ENCODE results near the gene ZNF516. TPM values are rescaled to one million over a fixed set of nuclear protein-coding genes. Genes with fewer than 3 reads are reported as not detected.

The ZNF516 gene
- total RNA-seq, 2 donors from 2014 or later: 3.7 to 22.8 TPM

GRCh38 chr18:76499021-76499420 lies 4.0 kb upstream of the ZNF516 start:
- no peak overlapping the region for H3K27ac Mint-ChIP-seq
- no peaks in the 10 kb centered on the region for H3K36me3 Mint-ChIP-seq (ENCODE audit: low read depth)
- no peak overlapping the region for H3K4me3 Mint-ChIP-seq
- ATAC-seq (replicated peaks): no peak
- H3K4me1 Mint-ChIP-seq: no peaks in the 10 kb centered on the region
- H3K9me3 Mint-ChIP-seq: no peaks in the 10 kb centered on the region
- no peaks in the 10 kb centered on the region for H3K27me3 Mint-ChIP-seq

- Mint-ChIP-seq H3K27ac (no peak overlapping the region), H3K4me3 (no peak overlapping the region), H3K27me3 (no peaks in the 10 kb centered on the region), H3K4me1 (peaks cover 4% of the 10 kb centered on the region), H3K36me3 (ENCODE audit: low read depth) (no peaks in the 10 kb centered on the region), H3K9me3 (no peaks in the 10 kb centered on the region)
- no peak for ATAC-seq (replicated peaks)
Measured at GRCh38 chr18:76498064-76498463, 3.0 kb upstream of the ZNF516 start.

GRCh38 chr18:76497021-76497420 lies 2.0 kb upstream of the ZNF516 start:
- Mint-ChIP-seq H3K36me3 (ENCODE audit: low read depth) (peaks cover 9% of the 10 kb centered on the region), H3K4me1 (peaks cover 7% of the 10 kb centered on the region), H3K4me3 (no peak overlapping the region), H3K27me3 (no peaks in the 10 kb centered on the region), H3K27ac (no peak overlapping the region), H3K9me3 (no peaks in the 10 kb centered on the region)
- no peak for ATAC-seq (replicated peaks)

GRCh38 chr18:76496194-76496890 lies 1.3 kb upstream of the ZNF516 start:
- no peak for ATAC-seq (replicated peaks)
- peak overlapping the region; percentile 52 for H3K27ac Mint-ChIP-seq
- H3K4me1 Mint-ChIP-seq: peaks cover 8% of the 10 kb centered on the region
- no peaks in the 10 kb centered on the region for H3K27me3 Mint-ChIP-seq
- peak overlapping the region; percentile 80 for H3K4me3 Mint-ChIP-seq
- peaks cover 13% of the 10 kb centered on the region for H3K36me3 Mint-ChIP-seq (ENCODE audit: low read depth)
- H3K9me3 Mint-ChIP-seq: no peaks in the 10 kb centered on the region

GRCh38 chr18:76495435-76496193 lies 572 bp upstream of the ZNF516 start:
- Mint-ChIP-seq H3K36me3 (ENCODE audit: low read depth) (peaks cover 16% of the 10 kb centered on the region), H3K27ac (peak overlapping the region; percentile 69), H3K4me3 (peak overlapping the region; percentile 80), H3K4me1 (peaks cover 8% of the 10 kb centered on the region), H3K9me3 (no peaks in the 10 kb centered on the region), H3K27me3 (no peaks in the 10 kb centered on the region)
- peak; percentile 39 for ATAC-seq (replicated peaks)

- H3K27ac Mint-ChIP-seq: peak overlapping the region; percentile 81
- no peaks in the 10 kb centered on the region for H3K9me3 Mint-ChIP-seq
- peaks cover 18% of the 10 kb centered on the region for H3K36me3 Mint-ChIP-seq (ENCODE audit: low read depth)
- peak overlapping the region; percentile 89 for H3K4me3 Mint-ChIP-seq
- no peaks in the 10 kb centered on the region for H3K27me3 Mint-ChIP-seq
- peaks cover 8% of the 10 kb centered on the region for H3K4me1 Mint-ChIP-seq
- no peak for ATAC-seq (replicated peaks)
Measured at GRCh38 chr18:76494231-76495005, 624 bp downstream of the ZNF516 start.

GRCh38 chr18:76493213-76494161 lies 1.6 kb downstream of the ZNF516 start:
- no peaks in the 10 kb centered on the region for H3K27me3 Mint-ChIP-seq
- H3K9me3 Mint-ChIP-seq: no peaks in the 10 kb centered on the region
- peaks cover 18% of the 10 kb centered on the region for H3K36me3 Mint-ChIP-seq (ENCODE audit: low read depth)
- H3K4me1 Mint-ChIP-seq: peaks cover 8% of the 10 kb centered on the region
- H3K4me3 Mint-ChIP-seq: peak overlapping the region; percentile 89
- peak overlapping the region; percentile 81 for H3K27ac Mint-ChIP-seq
- ATAC-seq (replicated peaks): peak; percentile 19

GRCh38 chr18:76492669-76493212 lies 2.3 kb downstream of the ZNF516 start:
- H3K27ac Mint-ChIP-seq: peak overlapping the region; percentile 81
- H3K4me3 Mint-ChIP-seq: peak overlapping the region; percentile 89
- H3K4me1 Mint-ChIP-seq: peaks cover 8% of the 10 kb centered on the region
- H3K27me3 Mint-ChIP-seq: no peaks in the 10 kb centered on the region
- ATAC-seq (replicated peaks): peak; percentile 89
- H3K36me3 Mint-ChIP-seq (ENCODE audit: low read depth): peaks cover 18% of the 10 kb centered on the region
- H3K9me3 Mint-ChIP-seq: no peaks in the 10 kb centered on the region

- no peaks in the 10 kb centered on the region for H3K9me3 Mint-ChIP-seq
- H3K4me3 Mint-ChIP-seq: peak overlapping the region; percentile 89
- peak; percentile 25 for ATAC-seq (replicated peaks)
- peaks cover 18% of the 10 kb centered on the region for H3K36me3 Mint-ChIP-seq (ENCODE audit: low read depth)
- peak overlapping the region; percentile 81 for H3K27ac Mint-ChIP-seq
- no peaks in the 10 kb centered on the region for H3K27me3 Mint-ChIP-seq
- peaks cover 9% of the 10 kb centered on the region for H3K4me1 Mint-ChIP-seq
Measured at GRCh38 chr18:76491776-76492668, 3.0 kb downstream of the ZNF516 start.

GRCh38 chr18:76491473-76491775 lies 3.6 kb downstream of the ZNF516 start:
- Mint-ChIP-seq H3K27me3 (no peaks in the 10 kb centered on the region), H3K9me3 (no peaks in the 10 kb centered on the region), H3K27ac (peak overlapping the region; percentile 81), H3K4me3 (peak overlapping the region; percentile 89), H3K4me1 (peaks cover 15% of the 10 kb centered on the region), H3K36me3 (ENCODE audit: low read depth) (peaks cover 18% of the 10 kb centered on the region)
- ATAC-seq (replicated peaks): peak; percentile 2

GRCh38 chr18:76490670-76491472 lies 4.2 kb downstream of the ZNF516 start:
- Mint-ChIP-seq H3K4me1 (peaks cover 16% of the 10 kb centered on the region), H3K27me3 (no peaks in the 10 kb centered on the region), H3K36me3 (ENCODE audit: low read depth) (peaks cover 18% of the 10 kb centered on the region), H3K4me3 (peak overlapping the region; percentile 89), H3K9me3 (no peaks in the 10 kb centered on the region), H3K27ac (no peak overlapping the region)
- no peak for ATAC-seq (replicated peaks)

- no peak for ATAC-seq (replicated peaks)
- peak overlapping the region; percentile 89 for H3K4me3 Mint-ChIP-seq
Measured at GRCh38 chr18:76490033-76490432, 5.0 kb downstream of the ZNF516 start.

More at GRCh38 chr18:76490033-76490432, 5.0 kb downstream of the ZNF516 start:
- H3K27me3 Mint-ChIP-seq: no peaks in the 10 kb centered on the region
- H3K36me3 Mint-ChIP-seq (ENCODE audit: low read depth): peaks cover 18% of the 10 kb centered on the region
- H3K9me3 Mint-ChIP-seq: no peaks in the 10 kb centered on the region
- peaks cover 20% of the 10 kb centered on the region for H3K4me1 Mint-ChIP-seq
- H3K27ac Mint-ChIP-seq: no peak overlapping the region

Measured in activated T-helper 17 cell treated with anti-CD3 and anti-CD28 coated beads, Interleukin-2, amount 50 U/mL, for 72 hours (primary cell).